ENCODE results near the gene LSP1.

LSP1 gene

GRCh38 chr11:1848640-1849430, 4.0 kb upstream of the LSP1 start:
- DNase-seq (ENCODE audit: low spot score): no peak

DNA sequence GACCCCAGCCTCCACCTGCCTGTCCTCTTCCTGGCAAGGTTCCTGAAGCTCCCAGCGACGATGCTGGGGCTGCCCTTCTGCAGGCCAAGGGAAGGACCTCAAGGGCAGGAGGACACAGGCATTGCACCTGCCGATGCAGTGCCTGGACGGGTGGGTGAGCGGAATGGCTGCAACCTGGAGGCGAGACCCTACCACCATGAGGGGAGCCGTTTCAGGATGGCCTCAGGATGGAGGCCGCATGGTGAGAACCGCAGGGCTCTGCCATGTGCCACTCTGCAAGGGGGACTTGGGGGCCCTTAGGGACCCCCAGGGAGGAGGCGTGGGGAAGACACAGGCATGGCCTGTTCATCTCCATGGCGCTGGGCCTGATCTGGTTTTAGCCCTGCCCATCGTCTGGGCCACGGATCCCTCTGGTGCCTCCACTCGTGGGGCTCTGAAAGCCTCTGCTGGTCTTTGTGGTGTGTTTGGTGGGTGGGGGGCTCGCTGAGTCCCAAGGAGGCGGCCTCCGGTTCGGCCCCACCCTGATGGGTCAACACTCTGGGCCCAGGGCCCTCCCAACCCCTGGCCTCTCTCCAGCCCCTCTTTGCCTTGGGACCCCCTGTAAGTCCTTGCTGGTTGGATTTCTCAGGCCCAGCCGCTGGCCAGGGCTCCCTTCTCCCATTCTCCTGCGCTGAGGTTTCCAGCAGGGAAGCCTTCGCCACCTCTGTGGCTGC, 1.3 kb upstream of the LSP1 start:
- no peak for DNase-seq (ENCODE audit: low spot score)

- no peak for DNase-seq (ENCODE audit: low spot score)
These were observed 510 bp upstream of the LSP1 start for GRCh38 chr11:1852271-1852876.

- DNase-seq (ENCODE audit: low spot score): no peak
These were observed 670 bp downstream of the LSP1 start for GRCh38 chr11:1853376-1854131.

DNA sequence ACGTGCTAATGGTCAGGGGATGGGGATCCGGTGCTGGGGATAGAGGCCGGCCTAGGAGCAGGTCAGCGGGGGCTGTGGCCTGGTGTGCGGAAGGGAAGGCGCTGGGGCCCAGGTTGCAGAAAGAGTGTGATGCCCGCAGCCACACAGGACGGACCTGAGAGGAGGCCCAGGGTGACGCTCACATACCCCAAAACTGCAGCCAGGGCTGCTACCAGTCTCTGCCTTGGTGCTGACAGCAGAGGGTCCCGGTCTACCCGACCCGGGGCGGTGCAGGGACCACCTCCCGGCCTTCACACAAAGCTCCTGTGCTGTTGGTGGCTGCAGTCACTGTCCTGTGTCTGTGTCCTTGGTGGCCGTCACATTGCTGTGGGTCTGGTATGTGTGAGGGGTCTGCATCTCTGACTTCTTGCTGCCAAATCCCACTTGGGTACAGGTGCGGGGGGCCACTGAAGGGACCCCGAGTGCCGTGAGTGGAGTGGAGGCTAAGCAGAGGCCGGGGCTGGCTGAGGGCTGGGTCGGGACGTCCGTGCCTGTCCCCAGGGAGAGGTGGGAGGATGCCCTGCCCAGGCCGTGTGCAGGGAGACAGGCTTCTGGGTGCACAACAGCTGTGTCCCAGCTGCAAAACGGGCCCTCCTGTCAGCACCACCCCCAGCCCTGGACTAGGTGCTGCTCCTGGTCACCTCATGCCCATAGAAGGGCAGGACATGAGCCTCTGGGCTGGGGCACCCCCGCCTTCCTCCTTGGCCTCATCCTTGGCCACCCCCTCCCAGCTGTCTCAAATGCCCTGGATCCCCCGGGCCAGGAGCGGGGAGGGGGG, 1.5 kb downstream of the LSP1 start:
- DNase-seq (ENCODE audit: low spot score): no peak

DNA sequence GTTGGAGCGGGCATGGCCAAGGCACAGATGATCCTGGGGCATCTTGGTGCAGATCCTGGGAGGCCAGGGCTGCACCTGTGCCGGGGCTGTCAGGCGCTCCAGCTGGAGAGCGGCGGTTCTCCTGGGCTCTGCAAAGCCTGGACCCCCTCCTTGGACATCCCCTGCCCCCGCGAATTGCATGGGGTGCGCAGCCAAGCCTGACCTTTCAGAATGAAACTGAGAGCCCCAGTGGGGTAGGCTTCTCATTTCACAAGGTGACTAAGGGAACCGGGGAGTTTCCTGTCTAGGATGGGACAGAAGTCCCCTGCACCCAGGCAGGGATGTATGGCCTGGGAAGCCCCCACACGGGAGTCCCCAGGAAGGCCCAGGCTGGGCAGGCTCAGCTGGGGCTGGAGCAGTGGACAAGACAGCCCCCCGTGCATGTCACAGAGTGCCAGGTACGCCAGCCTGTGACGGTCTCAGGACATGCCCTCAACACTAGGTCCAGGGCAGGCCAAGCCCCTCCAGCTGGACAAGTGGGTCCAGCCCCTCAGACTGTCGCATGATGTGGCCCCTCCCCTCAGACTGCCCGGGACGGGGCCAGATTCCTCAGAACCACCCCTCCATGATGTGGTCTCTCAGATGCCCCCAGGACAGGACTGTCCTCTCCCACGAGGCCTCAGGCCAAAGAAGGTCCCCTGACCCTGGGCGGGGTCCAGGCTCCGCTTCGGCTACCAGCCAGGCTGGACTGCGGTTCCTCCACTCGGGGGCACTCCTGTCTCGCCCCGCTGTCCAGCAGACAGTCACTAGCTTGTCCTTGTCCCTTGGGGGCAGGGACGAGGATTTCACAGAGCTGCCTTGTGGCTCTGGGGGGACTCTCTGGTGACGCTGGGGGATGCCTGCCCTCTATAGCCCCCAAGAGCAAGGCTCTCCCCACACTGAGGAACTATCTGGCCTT, 2.3 kb downstream of the LSP1 start:
- no peak for DNase-seq (ENCODE audit: low spot score)

DNA sequence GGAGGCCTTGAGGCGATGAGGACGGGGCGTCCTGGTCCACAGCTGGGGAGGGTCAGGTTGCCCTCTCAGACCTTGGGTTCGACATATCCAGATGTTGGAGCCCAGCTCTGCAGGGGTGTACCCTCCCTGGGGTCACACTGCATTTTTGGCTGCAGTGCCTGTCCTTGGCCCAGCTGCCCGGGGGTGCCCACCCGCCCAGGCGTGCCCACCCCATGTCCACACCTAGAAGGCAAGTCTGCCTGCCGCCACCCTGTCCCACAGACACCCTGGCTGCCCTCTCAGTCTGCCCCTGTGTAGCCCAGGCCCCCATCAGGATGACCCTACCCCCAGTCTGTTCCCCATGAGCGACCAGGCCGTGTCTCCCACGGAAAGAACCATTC, 3.0 kb downstream of the LSP1 start:
- no peak for DNase-seq (ENCODE audit: low spot score)

DNA sequence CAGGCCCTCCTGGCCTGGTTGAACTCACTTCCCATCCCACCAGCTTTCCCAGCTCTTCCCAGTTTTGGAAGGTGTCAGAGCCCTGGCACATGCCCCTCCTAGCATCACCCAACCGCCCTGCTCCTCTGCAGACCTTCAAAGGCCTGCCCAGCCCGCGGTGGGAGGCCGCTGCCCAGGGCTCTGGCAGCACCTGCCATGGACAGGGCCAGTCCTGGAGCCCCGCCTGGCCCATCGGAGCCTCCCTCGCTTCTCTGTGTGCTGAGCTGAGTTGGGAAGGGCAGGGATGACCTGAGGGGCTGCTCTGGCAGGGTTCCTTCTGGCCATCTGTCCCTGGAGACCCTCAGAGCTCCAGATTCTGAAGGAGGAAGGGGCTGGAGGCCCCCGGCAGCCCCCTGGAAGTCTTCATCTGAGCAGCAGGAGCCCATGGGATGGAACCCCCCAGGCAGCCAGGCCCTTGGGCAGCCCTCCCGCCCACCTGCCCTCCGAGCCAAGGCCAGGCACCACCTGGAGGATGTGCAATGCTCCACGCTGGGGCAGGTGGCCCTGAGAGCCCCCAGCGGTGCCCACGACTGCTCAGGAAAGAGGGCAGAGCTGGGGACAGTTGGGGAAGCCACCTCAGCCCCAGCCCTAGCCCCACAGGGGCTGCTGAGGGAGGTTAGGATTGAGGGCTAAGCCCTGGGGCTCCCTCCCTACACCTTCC, 3.6 kb downstream of the LSP1 start:
- no peak for DNase-seq (ENCODE audit: low spot score)

DNA sequence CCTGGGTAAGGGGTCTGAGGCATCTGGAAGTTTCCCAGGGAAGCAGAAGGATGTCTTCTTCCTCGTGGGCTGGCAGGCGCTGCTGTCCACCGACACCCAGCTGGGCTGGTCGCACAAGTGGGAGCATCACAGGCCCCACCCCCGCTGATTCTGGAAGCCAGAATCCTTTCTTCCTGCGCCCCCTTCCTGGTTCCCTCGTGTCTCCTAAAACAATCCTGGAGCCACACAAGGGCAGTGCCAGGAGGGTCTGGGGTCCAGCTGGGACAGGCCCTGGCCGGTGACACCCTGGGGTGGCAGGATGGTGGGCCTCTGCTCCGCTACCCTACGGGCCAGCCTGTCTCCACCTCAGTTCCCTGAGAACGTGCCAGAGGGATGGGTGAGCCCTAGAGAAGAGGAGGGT, 4.2 kb downstream of the LSP1 start:
- no peak for DNase-seq (ENCODE audit: low spot score)

GRCh38 chr11:1858154-1858553, 5.3 kb downstream of the LSP1 start:
- DNase-seq (ENCODE audit: low spot score): no peak

GRCh38 chr11:1858576-1858975, 5.7 kb downstream of the LSP1 start:
- no peak for DNase-seq (ENCODE audit: low spot score)

- DNase-seq (ENCODE audit: low spot score): no peak
These were observed 6.1 kb downstream of the LSP1 start for GRCh38 chr11:1859004-1859403.

DNA sequence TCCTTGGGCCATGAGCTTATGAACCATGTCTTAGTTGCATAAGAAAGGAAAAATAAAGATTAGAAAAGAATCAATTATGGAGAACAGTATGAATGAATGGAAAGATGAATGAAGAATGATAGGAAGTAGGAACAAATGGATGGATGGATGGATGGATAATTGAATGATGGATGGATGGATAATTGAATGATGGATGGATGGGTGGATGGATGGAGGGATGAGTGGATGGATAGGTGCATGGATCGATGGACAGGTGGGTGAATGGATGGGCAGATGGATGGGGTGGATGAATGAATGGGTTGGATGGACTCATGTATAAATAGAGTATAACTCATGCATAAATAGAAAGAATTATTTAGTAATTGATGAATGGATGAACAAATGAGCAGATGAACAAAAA, 7.2 kb downstream of the LSP1 start:
- no peak for DNase-seq (ENCODE audit: low spot score)

- no peak for DNase-seq (ENCODE audit: low spot score)
These were observed 8.8 kb downstream of the LSP1 start for GRCh38 chr11:1861435-1862411.

GRCh38 chr11:1862588-1863351, 9.9 kb downstream of the LSP1 start:
- DNase-seq (ENCODE audit: low spot score): no peak

DNA sequence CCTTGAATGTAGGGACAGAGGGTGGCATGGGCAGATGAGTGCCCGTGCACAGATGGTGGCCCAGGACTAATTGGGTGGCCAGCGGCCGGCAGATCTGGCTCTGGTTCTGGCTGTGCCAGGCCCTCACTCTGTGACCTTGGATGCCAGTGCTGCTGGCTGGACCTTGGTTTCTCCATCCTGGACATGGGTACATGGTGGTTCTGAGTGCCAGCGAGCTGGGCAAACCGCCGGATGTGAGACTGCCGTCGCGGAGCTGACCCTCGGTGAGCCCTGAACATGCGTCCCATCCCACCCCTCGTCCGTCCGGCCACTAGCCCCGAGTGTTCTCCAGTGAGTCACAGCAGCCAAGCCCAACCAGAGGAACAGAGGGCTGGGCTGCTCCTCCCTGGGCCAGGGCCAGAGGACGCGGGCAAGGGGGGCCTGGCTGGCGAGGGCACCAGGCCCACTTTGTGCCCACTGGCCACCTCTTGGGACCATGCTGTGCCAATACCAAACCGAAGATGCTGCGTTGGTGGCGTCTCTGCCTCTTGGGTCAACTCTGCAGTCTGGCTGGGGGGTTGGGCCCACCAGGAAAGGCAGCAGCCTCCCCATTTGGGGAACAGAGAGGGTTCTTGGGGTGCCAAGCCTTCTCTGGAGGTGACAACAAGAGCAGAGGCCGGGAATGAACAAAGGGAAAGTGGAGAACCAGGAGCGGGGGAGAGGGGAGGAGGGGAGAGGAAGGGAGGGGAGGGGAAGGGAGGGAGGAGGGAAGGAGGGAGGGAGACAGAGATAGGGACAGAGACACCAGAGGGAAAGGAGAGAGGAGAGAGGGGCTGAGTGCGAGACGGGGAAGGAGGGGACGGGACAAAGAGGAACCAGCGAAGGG, 10.7 kb downstream of the LSP1 start:
- peak; percentile 38 for DNase-seq (ENCODE audit: low spot score)

DNA sequence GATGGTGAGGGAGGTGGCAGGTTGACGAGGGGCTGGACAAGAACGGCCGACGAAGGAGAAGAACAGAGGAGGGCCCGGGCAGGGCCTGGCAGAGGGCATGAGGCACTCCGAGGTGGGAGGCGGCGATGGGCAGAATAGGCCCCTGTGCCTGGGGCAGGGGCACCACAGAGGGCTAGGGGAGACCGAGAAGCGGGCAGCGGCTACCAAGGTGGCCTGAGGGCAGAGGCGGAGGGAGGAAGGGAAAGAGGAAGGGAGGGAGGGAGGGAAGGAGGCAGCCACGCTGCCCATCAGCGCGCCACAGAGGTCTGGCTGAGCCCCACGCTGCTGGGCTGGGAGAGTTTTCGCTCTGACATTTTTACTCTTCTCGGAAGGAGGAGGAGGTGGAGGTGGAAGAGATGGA, 11.3 kb downstream of the LSP1 start:
- DNase-seq (ENCODE audit: low spot score): no peak

Data from hematopoietic multipotent progenitor cell treated with erythropoietin and hydrocortisone succinate and interleukin-3 and kit ligand, for 15 days (in vitro differentiated cells).